NCI-H748 treated with DMSO at 0.1 percent for 48 hours (cell line): ENCODE results near the gene TMCO1.
"Not testable (repeated sequence)": the region's sequence is repeated elsewhere in the genome, so short reads cannot be mapped to it uniquely, and the experiment has no call there.

Experiments used
- DNase-seq: peaks from one replicate; lab custom pipeline; 2025; lab: John Stamatoyannopoulos, UW

TMCO1 gene

GRCh38 chr1:165686971-165687433 is 81.7 kb downstream of the TMCO1 start:
- no peak for DNase-seq

- no peak for DNase-seq
Observed at GRCh38 chr1:165686121-165686970, 82.3 kb downstream of the TMCO1 start.

GRCh38 chr1:165683848-165684485 is 84.7 kb downstream of the TMCO1 start:
- DNase-seq, result no peak

GRCh38 chr1:165680773-165681172 is 87.9 kb downstream of the TMCO1 start:
- DNase-seq, result not testable (repeated sequence)

- DNase-seq, result no peak
Observed at GRCh38 chr1:165680303-165680702, 88.4 kb downstream of the TMCO1 start.

- no peak for DNase-seq
Observed at GRCh38 chr1:165679282-165680036, 89.2 kb downstream of the TMCO1 start.

GRCh38 chr1:165678509-165678908 is 90.2 kb downstream of the TMCO1 start:
- DNase-seq, result no peak
